GM12878 (cell line): ENCODE results near the gene CCDC74B. TPM values are rescaled to one million over a fixed set of nuclear protein-coding genes. Genes with fewer than 3 reads are reported as not detected.
"Not testable (repeated sequence)": the region's sequence is repeated elsewhere in the genome, so short reads cannot be mapped to it uniquely, and the experiment has no call there.

Source experiments
- ATAC-seq: fragments of 200-7000 bp; cut with Tn5 transposase; 3 replicates; pipeline ENCODE4 v1.9.1; 2020; ENCODE audit warnings: mild to moderate bottlenecking, moderate library complexity
- BruUV-seq: library from RNA; stranded (reverse); fragments of 400-500 nt; replicated peaks from 2 replicates; lab custom pipeline; 2021; lab: Mats Ljungman, UMichigan
- CTCF ChIA-PET: fragments of 300-600 bp; sonication (Branson Sonifier 250); formaldehyde crosslinking; extraction: SDS; loops from one replicate; lab custom pipeline; 2021; ENCODE audit warnings: inconsistent platforms; lab: Yijun Ruan, JAX
- POLR2A ChIA-PET: fragments of 350-600 bp; formaldehyde crosslinking; extraction: SDS; loops from one replicate; lab custom pipeline; 2021; ENCODE audit warnings: inconsistent platforms; lab: Charles Lee
- RAD21 ChIA-PET: fragments of 300-600 bp; sonication (Branson Sonifier 250); formaldehyde crosslinking; loops from one replicate; lab custom pipeline; 2023; ENCODE audit warnings: antibody characterized with exemption; ENCODE audit not compliant: unreplicated experiment; lab: Charles Lee
- SMC1A ChIA-PET: fragments of 300-600 bp; sonication (Branson Sonifier 250); formaldehyde crosslinking; loops from one replicate; lab custom pipeline; 2023; ENCODE audit not compliant: unreplicated experiment, uncharacterized antibody; lab: Charles Lee
- DNase-seq: peaks from one replicate; pipeline ENCODE4 v3.0.0-alpha.2; 2011; ENCODE audit warnings: low read depth, low spot score
- FAIRE-seq: peaks from 3 replicates; lab custom pipeline; 2011; peaks lifted over from hg19 to GRCh38; lab: Jason Lieb, UNC
- H2AFZ ChIP-seq: 2 replicates; pipeline ENCODE4 v1.6.0; 2011; ENCODE audit warnings: low read depth, low read length, control low read depth; ENCODE audit not compliant: control insufficient read depth
- H3K27ac ChIP-seq: 2 replicates; pipeline ENCODE4 v1.5.1; 2011; ENCODE audit warnings: control low read depth; ENCODE audit not compliant: control insufficient read depth, insufficient read depth
- H3K27me3 ChIP-seq, 2 experiments: replicated peaks in 1 of 2; 2 replicates each; pipeline versions ENCODE4 v1.6.0 to v1.6.1; 2011; ENCODE audit warnings: low read length in 1 of 2; ENCODE audit not compliant: control insufficient read depth in 2 of 2, insufficient read depth in 2 of 2
- H3K36me3 ChIP-seq, 2 experiments: 2 replicates each; pipeline ENCODE4 v1.5.1; 2011; ENCODE audit warnings: low read length in 1 of 2; ENCODE audit not compliant: control insufficient read depth in 2 of 2, insufficient read depth in 2 of 2
- H3K4me1 ChIP-seq: 2 replicates; pipeline ENCODE4 v1.6.1; 2011; ENCODE audit warnings: mild to moderate bottlenecking, low read length, moderate library complexity, mixed read lengths; ENCODE audit not compliant: control insufficient read depth, insufficient read depth
- H3K4me2 ChIP-seq: 2 replicates; pipeline ENCODE4 v1.6.0; 2011; ENCODE audit warnings: control low read depth; ENCODE audit not compliant: control insufficient read depth, insufficient read depth
- H3K4me3 ChIP-seq: fragments of 200-600 bp; sonication (generic); 2 replicates; pipeline ENCODE4 v1.5.1; 2016
- H3K79me2 ChIP-seq: 2 replicates; pipeline ENCODE4 v1.6.0; 2011; ENCODE audit warnings: low read length; ENCODE audit not compliant: control insufficient read depth, insufficient read depth
- H3K9ac ChIP-seq: 2 replicates; pipeline ENCODE4 v1.8.0; 2011; ENCODE audit warnings: low read length, control low read depth, mixed read lengths; ENCODE audit not compliant: control insufficient read depth, insufficient read depth
- H3K9me3 ChIP-seq: replicated peaks from 3 replicates; pipeline ENCODE4 v1.5.1; 2011; ENCODE audit warnings: mild to moderate bottlenecking, low read length; ENCODE audit not compliant: control insufficient read depth, insufficient read depth
- H4K20me1 ChIP-seq: 2 replicates; pipeline ENCODE4 v1.6.0; 2011; ENCODE audit not compliant: control insufficient read depth, insufficient read depth
- GATAD2B ChIP-seq: fragments of 450-650 bp; conservative IDR thresholded peaks from 2 replicates; pipeline ENCODE4 v1.6.1; 2017; ENCODE audit warnings: low read depth, mild to moderate bottlenecking, moderate library complexity
- NRF1 ChIP-seq: conservative IDR thresholded peaks from 2 replicates; pipeline ENCODE4 v1.6.1; 2011; ENCODE audit warnings: mild to moderate bottlenecking, low read depth, low read length, improper control_type of control experiment
- PML ChIP-seq: IDR thresholded peaks from 2 replicates; pipeline ENCODE4 v1.6.1; 2012; ENCODE audit warnings: low read length, inconsistent platforms
- SIX5 ChIP-seq: IDR thresholded peaks from 2 replicates; pipeline ENCODE4 v1.6.1; 2011; ENCODE audit warnings: mild to moderate bottlenecking, low read depth, low read length, moderate library complexity; ENCODE audit not compliant: severe bottlenecking
- YBX1 ChIP-seq: fragments of 450-650 bp; IDR thresholded peaks from 2 replicates; pipeline ENCODE4 v1.6.1; 2016; ENCODE audit warnings: antibody characterized with exemption
- ZNF622 ChIP-seq: fragments of 450-650 bp; IDR thresholded peaks from 2 replicates; pipeline ENCODE4 v1.6.1; 2017; ENCODE audit warnings: mild to moderate bottlenecking, inconsistent platforms
- WGBS: methylation state at CpG from one replicate; pipeline ENCODE4 v1.1.6; 2016; ENCODE audit warnings: low lambda C conversion rate; ENCODE audit not compliant: insufficient replicate concordance, insufficient coverage; ENCODE audit errors: missing lambda C conversion rate; 5-methylcytosine and 5-hydroxymethylcytosine counted together
- in situ Hi-C: fragments of 300-500 bp; cut with MboI; formaldehyde crosslinking; loops from 9 replicates; pipeline ENCODE4 v1.14.3; 2018; ENCODE audit warnings: mixed read lengths
- intact Hi-C: fragments of 100-400 bp; cut with micrococcal nuclease; formaldehyde crosslinking; loops from one replicate; pipeline ENCODE4 v1.14.2; 2022; ENCODE audit not compliant: unreplicated experiment
- polyA plus RNA-seq, 11 experiments: library from polyadenylated mRNA; depleted of rRNA in 4 of 11; unstranded in 6 of 11; stranded (reverse) in 5 of 11; fragments of >200 nt; fragmentation: Nextera tagmentation in 4 of 11; fragmentation: Illumina TruSeq in 1 of 11; extraction: Ambion mirVana in 4 of 11; extraction: Trizol in 1 of 11; gene quantifications; 1 replicate in 1 of 11; 2 replicates in 10 of 11; pipeline versions ENCODE4 v1.2.1 to v1.2.3, GENCODE V29; 2011 to 2016; ENCODE audit warnings: inconsistent platforms in 2 of 11, missing spikeins in 2 of 11, low read depth in 1 of 11
- total RNA-seq, 4 experiments: library from RNA; depleted of rRNA in 3 of 4; stranded (reverse); fragments of >200 nt in 3 of 4; fragmentation: Illumina TruSeq in 1 of 4; extraction: Trizol in 1 of 4; gene quantifications; 2 replicates each; pipeline versions ENCODE4 v1.2.1 to v1.2.3, GENCODE V29; 2013 to 2021

Gene CCDC74B
- total and polyA plus RNA-seq, 10 of the 15 experiments (the other 5 are each of a cell fraction or from before 2014, with no cell fraction given), result 0.52 to 21.2 (median 9.7) TPM

DNA sequence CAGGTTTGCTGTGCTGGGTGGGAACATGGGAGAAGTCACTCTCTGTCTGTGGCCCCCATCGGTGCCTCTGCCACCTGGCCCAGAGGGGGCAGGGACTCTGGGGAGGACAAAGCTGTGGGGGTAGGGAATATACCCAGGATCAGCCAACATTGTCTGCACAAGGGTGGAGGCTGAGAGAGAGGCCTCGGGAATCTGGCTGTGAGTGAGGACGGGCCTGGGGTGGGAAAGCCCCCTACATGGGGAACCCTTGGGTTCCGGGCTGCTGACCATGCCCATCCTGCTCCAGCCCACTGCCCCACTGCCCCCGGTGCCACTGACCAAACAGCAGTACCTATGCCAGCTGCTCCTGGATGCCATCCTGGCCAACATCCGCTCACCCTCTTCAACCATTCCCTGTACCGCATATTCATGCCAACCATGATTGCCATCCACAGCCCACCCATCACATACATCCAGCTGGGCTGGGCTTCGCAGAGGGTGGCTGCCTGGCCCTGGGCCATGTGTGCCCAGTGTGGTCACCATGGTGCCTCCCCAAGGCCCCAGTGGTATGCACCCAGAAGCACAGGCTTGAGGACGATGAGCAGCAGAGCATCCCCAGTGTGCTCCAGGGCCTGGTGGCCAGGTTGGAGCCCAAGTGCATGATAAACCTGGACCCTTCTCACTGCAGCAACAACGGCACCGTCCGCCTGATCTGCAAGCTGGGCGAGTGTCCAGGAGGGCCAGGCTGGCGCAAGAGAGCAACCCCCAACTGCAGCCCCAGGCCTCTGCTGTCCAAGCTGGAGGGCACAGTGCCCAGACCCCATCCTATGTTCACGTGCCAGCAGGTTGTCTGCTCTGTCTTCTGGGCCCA lies 9.0 kb downstream of the CCDC74B start:
- no peaks in the 10 kb centered on the region for H3K36me3 ChIP-seq
- no TSS peak for BruUV-seq
- H3K27ac ChIP-seq, result no peak overlapping the region
- intact Hi-C loops (no loop called here), in situ Hi-C loops (loop anchor here (5.0 kb wide), 2 partner anchors 1391 to 1416 kb away; partner anchors contain the start of gene CCDC74A)
- POLR2A ChIA-PET, result no interaction called here
- no peaks in the 10 kb centered on the region for H3K27me3 ChIP-seq
- no peaks in the 10 kb centered on the region for H3K79me2 ChIP-seq
- DNase-seq (no peak), ATAC-seq (no peak), FAIRE-seq (no peak)
- H3K9ac ChIP-seq, result no peak overlapping the region
- SMC1A ChIA-PET, result no interaction called here
- no peaks in the 10 kb centered on the region for H3K4me1 ChIP-seq
- no peaks in the 10 kb centered on the region for H4K20me1 ChIP-seq
- H3K4me3 ChIP-seq, result no peak overlapping the region
- WGBS, result 42% methylated on average over 14 of the region's 15 CpGs
- no peaks in the 10 kb centered on the region for H3K9me3 ChIP-seq
- CTCF ChIA-PET, result no interaction called here
- RAD21 ChIA-PET, result no interaction called here
- TF ChIP-seq PML (no peak), SIX5 (no peak), GATAD2B (no peak), NRF1 (no peak), ZNF622 (no peak), YBX1 (no peak)
- TF ChIP-seq, all 136 proteins: peak for 0
- no peak overlapping the region for H2AFZ ChIP-seq
- H3K4me2 ChIP-seq, result no peak overlapping the region

DNA sequence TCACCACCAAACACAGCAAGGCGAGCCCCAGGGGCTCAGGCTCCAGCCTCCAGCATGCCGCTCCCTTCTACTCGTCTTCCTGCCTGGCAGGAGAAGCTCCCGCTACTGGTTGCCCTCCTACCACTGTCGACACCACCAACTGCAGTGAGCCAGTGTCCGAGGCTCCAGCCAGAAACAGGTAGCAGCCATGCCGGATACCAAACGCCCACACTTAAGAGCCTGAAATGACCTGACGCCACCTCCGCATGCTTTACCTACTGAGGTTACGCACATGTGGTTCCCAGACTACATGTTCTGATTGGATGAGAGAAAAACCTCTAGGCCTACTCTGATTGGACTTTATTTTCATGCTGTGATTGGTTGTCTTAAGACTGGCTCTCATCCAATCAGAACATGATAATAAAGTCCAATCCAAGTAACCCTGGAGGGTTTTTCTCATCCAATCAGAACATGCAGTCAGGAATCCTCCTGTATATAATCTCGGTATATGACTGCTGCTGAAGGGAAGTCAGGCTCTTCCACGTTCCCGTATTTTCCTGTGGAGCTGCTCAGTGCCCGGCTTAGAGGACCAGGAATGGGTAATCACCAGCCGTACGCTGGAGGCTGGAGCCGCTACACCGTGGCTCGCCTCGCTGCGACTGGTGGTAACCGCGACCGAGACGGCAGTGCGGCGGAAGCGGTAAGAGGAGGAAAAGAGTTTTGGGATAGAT lies 15.6 kb downstream of the CCDC74B start, which contains the start of gene POTEF:
TSS of gene POTEF (minus strand) at position 103 of the 710 bp plus-strand sequence. CDS start 8,707 bp downstream, outside the sequence.
- CTCF ChIA-PET, H3K27me3 ChIP-seq, FAIRE-seq, in situ Hi-C loops, H3K9me3 ChIP-seq, DNase-seq, H2AFZ ChIP-seq, RAD21 ChIA-PET, SMC1A ChIA-PET, H3K79me2 ChIP-seq, H3K4me2 ChIP-seq, BruUV-seq, H4K20me1 ChIP-seq, H3K9ac ChIP-seq, H3K36me3 ChIP-seq, H3K27ac ChIP-seq, intact Hi-C loops, ATAC-seq, H3K4me3 ChIP-seq, H3K4me1 ChIP-seq: not testable (repeated sequence)
- POLR2A ChIA-PET, result interaction anchor here (0.6 kb wide), 1 partner anchor 56 kb away, joined by 3 read pairs; no protein-coding TSS in a partner anchor
- 68% methylated on average over 18 of the region's 29 CpGs for WGBS

DNA sequence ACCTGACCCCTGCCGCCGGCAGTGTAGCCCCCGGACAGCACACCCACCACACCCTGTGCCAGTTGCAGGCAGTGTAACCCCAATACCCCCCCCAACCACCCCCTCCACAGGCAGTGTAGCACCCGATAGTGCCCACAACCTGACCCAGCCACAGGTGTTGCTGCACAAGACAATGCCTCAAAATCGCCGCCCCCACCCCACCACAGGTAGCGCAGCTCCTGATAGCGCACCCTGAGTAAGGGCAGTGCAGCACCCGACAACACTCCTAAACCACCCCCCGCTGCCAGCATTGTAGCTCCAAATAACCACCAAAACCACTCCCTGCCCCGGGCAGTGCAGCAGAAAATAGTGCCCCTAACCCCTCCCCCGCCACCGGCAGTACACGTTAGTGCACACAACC lies 16.4 kb downstream of the CCDC74B start:
- POLR2A ChIA-PET, result interaction anchor here (0.6 kb wide), 1 partner anchor 57 kb away, joined by 3 read pairs; no protein-coding TSS in a partner anchor
- H3K9me3 ChIP-seq, intact Hi-C loops, DNase-seq, H3K79me2 ChIP-seq, H4K20me1 ChIP-seq, H3K4me1 ChIP-seq, FAIRE-seq, H3K27me3 ChIP-seq, H3K9ac ChIP-seq, SMC1A ChIA-PET, BruUV-seq, H3K4me3 ChIP-seq, H3K27ac ChIP-seq, H3K4me2 ChIP-seq, CTCF ChIA-PET, H3K36me3 ChIP-seq, RAD21 ChIA-PET, in situ Hi-C loops, ATAC-seq, H2AFZ ChIP-seq: not testable (repeated sequence)
- WGBS, result 51% methylated on average over 11 of the region's 14 CpGs
